HG03469 (cell line): ENCODE results near the gene PLPP3.
"Not testable (repeated sequence)": the region's sequence is repeated elsewhere in the genome, so short reads cannot be mapped to it uniquely, and the experiment has no call there.

Experiments used
- ATAC-seq: cut with Tn5 transposase; IDR thresholded peaks from one replicate; pipeline ENCODE4 v1.9.1; 2021; ENCODE audit warnings: mild to moderate bottlenecking, moderate library complexity, moderate number of reproducible peaks; ENCODE audit not compliant: unreplicated experiment

Gene PLPP3

DNA sequence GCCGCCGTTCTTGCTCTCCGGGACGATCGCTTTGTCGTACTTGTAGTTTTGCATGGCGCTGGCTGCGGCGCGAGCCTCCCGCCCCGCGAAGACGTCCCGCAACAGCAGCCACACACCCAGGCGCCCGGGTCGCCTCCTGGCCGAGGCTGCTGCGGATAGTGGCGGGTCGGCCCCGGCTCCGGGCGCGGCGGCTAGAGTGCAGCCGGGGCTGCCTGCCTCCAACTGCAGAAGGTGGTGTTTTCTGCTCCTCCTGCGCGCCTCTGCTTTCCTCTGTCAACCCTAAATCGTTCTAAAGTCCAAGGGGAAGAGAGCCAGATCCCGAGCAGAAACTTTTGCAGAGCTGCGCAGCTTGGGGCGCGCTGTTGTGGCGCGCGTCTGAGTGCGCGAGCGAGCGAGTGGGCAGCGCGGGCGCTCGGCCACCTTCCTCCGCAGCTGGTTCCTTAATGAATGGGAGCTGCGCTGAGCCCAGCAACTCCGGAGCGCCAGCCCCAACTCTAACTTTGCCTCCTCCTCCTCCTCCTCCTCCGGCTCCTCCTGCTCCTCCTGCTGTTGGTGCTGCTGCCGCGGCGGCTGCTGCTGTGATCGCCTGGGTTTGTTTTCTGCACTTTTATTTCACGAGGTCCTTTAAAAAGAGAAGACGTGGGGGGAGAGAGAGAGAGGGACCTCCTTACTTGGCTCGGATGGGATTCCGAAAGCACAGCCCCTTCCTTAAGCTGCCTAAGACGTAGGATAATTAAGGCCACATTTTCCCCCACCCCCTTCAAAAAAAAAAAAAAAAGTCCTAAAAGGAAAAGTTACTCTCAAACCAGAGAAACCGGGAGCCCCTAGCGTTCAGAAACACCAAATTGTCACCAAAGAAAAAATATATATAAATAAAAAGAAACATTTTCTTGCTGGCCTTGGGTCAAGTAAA is at the start of gene PLPP3:
Gene PLPP3, minus strand, starts transcription at position 601 of the 913 bp plus-strand sequence. Its CDS starts 547 bp downstream, at position 54.
- no peak for ATAC-seq

DNA sequence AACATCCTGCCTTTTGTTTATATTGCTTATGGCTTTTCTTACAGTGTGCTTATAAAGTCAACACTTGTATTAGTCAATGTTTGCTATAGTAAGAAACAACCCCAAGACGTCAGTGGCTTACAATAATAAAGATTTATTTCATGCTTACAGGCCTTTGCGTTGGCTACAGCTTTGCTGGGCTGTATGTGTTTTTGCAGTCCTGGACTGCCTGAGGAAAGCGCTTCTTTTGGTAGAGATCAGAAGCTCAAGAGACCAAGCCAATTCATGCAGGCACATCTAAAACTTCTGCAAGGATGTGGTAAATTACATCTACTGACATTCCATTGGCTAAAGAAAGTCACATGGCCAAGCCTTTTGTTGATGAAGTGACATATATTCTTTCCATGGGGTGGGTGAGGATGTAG is 48.3 kb upstream of the PLPP3 start:
- no peak for ATAC-seq

DNA sequence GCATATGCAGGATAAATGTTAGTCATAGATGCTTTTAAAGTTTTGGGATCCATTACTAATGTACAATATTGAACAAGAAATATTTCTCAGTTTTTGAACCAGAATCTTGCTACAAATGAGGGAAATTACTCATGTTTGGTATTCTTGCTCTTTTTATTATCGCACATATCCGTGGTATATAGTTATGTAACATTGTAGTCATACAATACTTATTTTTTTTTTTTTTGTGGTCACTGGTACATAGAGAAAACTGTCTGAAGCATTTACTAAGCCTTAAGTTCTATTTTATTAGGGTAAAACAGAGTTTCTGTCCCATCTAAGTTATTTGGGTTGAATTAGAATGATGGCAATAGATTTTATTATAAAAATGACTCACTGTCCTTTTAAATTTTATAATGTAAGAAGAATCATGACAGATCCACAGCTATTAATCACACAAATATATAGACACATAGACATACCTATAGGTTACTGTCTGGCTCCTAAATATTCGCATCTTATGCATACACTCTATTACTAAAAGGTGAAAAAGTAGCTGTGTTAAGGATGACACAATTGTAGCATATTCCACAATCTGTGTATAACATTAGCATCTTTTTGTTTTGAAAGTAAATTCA is 47.8 kb upstream of the PLPP3 start:
- no peak for ATAC-seq

DNA sequence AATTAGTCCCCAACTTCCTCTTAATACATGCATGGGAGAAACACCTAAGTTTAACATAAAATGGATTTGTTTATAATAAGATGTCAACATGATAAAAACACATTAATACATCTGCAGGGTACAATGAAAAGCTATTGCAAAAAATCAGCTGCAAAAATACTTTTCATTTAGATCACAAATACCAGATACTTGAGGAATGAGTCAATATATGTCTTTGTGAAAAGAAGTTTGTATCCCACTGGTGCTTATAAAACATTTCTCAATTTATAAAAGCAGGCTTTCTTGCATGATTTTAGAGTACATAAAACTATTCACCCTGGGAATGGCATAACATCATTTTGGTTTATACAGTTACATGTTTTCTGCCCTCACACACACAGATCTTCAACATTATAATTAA is 47.2 kb upstream of the PLPP3 start:
- no peak for ATAC-seq

DNA sequence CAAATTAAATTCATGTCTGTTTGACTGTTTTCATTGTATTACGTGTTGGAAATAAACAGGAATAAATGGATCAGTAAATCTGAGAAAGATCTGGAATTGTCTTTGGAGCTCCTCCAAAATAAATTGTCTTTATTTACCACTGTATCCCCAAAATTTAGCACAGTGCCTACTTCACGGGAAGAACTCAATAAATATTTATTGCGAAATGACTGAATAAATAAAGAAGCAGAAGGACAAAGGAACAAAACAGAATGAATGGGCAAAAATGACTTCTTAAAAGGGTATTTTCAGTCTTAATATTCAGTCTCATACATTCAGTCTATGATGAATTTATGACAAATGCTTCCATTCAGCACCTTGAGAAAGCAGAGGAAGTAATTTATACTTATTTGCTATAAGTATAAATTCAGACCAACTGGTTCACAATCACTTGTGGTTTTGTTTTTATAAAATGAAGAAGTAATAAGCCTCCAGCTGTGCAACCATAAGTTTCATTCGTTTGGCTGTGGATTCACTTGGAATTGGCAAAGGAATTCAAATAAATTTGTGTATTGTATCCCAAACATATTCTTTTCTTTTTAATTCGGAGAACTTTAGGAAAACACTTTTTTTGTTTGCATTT is 46.6 kb upstream of the PLPP3 start:
- no peak for ATAC-seq

DNA sequence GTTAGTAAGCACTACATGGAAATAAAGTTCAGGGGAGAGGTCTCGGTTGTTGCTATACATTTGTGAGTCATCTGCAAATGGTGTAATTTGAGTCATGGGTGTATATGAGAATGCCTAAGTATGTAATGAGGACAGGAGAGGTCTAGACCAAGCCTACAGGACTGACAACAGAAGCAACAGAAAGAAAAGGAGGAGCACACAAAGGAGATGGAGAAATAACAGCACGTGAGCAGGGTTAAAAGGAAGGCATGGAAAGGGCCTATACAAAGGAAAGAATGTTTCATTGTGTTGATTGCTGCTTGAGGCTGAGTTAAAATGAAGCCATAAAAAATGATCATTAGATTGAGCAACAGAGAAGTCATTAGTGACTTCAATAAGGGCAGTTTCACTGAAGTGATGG is 37.8 kb upstream of the PLPP3 start:
- no peak for ATAC-seq

DNA sequence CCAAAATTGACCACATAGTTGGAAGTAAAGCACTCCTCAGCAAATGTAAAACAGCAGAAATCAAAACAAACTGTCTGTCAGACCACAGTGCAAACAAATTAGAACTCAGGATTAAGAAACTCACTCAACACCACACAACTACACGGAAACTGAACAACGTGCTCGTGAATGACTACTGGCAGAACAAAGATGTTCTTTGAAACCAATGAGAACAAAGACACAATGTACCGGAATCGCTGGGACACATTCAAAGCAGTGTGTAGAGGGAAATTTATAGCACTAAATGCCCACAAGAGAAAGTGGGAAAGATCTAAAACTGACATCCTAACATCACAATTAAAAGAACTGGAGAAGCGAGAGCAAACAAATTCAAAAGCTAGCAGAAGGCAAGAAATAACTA is 31.4 kb upstream of the PLPP3 start:
- ATAC-seq = not testable (repeated sequence)

DNA sequence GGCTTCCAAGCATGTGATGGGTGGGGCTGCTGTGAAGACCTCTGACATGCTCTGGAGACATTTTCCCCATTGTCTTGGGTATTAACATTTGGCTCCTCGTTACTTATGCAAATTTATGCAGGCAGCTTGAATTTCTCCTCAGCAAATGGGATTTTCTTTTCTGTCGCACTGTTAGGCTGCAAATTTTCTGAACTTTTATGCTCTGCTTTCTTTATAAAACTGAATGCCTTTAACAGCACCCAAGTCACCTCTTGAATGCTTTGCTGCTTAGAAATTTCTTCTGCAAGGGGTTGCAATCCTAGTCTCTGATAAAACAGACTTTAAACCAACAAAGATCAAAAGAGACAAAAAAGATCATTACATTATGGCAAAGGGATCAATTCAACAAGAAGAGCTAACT is 30.7 kb upstream of the PLPP3 start:
- not testable (repeated sequence) for ATAC-seq

DNA sequence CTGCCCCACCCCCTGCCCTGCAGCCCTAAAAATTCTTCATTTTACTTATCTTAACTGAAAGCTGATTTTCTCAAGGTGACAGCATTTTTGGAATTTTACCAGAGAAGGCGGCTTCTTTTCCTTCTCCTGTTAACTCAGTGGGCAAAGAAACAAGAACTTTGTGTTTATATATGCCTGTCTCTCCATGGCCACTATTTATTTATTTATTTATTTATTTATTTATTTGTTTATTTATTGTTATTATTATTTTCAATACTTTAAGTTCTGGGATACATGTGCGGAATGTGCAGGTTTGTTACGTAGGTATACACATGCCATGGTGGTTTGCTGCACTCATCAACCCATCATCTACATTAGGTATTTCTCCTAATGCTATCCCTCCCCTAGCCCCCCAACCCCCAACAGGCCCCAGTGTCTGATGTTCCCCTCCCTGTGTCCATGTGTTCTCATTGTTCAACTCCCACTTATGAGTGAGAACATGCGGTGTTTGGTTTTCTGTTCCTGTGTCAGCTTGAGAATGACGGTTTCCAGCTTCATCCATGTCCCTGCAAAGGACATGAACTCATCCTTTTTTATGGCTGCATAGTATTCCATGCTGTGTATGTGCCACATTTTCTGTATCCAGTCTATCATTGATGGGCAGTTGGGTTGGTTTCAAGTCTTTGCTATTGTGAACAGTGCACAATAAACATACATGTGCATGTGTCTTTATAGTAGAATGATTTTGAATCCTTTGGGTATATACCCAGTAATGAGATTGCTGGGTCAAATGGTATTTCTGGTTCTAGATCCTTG is 16.2 kb upstream of the PLPP3 start:
- ATAC-seq = not testable (repeated sequence)

DNA sequence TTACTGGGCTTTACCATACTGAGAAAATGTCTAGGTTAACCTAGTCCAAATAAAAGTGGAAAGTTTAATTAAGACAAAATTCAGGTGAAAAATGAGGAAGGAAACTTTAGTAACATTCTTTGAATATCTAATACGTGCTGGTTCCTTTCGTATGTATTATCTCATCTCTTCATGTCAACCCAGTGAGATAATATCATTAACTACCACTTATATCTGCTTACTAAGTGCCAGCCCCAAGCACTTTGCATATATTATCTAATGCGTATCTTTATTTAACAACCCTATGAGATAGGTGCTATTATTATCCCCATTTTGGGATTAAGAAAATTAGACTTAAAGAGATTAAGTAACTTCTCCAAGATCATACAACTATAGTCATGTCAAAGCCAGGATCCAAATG is 12.5 kb upstream of the PLPP3 start:
- no peak for ATAC-seq

DNA sequence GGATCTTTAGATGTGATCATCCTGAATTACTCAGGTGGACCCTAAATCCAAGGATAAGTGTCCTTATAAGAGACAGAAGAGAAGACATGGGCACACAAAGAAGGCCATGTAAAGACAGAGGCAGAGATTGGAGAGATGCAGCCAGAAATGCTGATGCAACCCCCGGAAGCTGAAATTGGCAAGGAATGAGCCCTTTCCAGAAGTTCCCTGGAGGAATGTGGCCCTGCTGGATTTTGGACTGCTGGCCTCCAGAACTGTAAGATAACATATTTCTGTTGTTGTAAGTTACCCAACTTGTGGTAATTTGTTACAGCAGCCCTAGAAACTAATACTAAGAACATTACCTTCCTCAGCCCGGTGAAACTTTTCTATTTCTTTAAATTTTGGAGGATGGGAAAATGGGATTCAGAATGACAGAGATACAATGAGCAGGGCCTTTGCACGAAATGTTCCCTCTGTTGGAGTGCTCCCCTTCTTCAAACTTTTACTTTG is 11.2 kb upstream of the PLPP3 start:
- no peak for ATAC-seq

DNA sequence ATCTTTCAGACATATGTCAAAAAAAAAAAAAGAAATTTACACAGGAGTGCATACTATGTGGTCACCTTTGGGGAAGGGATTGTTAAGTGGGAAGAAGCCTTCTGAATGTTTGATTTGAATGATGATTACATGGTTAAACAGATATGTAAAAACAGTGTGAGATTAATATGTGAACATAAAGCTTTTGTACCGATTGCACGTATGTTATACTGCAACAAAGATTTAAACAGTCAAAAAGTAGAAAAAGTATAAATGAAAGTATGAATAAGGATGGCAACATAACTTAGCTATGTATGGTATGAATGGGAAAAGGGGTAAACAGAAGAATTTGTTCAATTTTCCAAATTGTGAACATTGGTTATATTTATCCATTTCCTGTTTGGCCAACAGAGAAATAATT is 10.0 kb upstream of the PLPP3 start:
- ATAC-seq = no peak

DNA sequence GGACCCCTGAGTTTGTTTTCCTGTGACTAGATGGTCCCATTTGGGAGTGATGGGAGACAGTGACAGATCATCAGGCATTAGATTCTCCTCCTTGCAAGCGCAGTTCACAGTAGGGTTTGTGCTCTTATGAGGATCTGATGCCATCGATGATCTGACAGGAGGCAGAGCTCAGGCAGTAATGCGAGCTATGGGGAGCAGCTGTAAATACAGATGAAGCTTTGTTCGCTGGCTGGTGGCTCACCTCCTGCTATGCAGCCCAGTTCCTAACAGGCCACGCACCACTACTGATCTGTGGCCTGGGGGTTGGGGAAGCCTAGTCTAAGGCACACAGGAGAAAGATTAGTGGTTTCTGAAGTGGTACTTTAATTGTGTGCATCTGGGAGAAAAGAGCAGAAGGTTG is 7.1 kb upstream of the PLPP3 start:
- ATAC-seq = no peak

DNA sequence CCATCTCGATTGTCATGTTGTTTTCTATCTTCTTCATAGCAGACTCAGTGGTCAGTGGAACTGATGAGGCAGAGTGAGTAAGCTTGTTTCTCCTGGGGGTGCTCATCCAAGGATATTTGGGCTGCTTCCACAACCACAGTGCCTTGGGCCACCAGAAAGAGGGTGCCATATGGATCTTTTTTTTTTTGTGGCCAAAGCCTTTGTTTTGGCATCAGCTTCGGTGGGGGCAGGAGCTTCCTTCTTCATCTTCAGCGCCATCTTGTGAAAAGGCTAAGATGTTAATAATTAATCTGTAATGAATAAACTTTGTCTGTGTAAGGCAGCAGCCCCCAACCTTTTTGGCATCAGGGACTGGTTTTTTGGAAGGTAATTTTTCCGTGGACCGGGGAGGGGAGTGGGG is 6.6 kb upstream of the PLPP3 start:
- no peak for ATAC-seq

DNA sequence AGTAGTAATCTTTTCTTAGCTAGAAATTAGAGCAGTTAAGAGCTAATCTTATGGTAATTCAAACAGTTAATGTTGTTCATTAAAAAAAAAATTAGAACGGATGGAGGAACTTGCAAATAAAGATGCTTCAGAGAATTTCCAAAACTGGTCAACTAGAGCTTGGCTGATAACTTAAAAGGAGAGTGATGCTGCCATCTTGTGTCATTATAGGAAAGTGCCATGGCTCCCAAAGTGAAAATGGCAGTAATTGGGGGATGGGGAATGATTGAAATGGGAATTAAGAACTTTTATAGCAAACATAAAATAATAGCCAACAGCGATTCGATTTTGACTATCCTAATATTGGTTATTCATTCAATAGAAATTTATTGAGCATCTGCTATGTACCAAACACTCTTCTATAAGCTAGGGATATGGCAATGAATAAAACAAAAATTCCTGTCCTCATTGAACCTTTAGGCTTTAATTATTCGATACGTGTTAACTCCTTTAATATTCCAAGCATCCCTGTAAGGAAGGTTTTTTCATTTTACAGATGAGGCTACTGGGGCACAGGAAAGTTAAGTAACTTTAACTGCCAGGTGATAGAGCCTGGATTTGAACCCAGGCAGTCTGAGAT is 5.7 kb upstream of the PLPP3 start:
- no peak for ATAC-seq

DNA sequence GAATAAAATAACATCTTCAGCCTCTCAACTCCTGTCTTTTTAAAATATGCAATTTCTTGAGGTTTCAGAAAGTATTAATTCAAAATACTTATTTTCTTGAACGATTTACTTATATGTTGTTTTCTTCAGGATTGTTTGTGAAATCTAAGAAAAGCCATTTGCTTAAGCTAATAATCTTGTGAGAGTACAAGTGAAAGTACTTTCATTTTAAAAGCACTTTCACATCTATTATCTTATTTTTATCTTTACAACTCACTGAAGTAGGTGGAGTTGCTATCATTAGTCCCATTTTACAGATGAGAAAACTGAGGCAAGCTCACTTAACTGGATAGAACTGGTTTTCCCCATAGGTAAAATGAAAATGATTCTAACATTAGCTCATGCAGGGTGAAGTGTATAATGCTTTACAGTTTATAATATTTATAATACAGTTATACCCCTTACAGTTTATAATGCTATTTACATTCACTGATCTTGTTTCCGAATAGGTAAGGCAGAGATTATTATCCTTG is 4.7 kb upstream of the PLPP3 start:
- no peak for ATAC-seq

DNA sequence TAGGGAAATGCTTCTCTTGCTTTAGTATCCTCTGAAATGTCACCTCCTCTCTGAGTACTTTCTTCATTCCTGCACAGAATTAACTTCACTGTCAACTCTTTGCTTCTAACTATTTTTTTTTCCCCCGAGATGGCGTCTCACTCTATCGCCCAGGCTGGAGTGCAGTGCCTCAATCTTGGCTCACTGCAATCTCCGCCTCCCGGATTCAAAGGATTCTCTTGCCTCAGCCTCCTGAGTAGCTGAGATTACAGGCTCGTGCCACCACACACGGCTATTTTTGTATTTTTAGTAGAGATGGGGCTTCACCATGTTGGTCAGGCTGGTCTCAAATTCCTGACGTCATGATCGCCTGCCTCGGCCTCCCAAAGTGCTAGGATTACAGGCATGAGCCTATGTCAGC is 1.4 kb upstream of the PLPP3 start:
- ATAC-seq = no peak

DNA sequence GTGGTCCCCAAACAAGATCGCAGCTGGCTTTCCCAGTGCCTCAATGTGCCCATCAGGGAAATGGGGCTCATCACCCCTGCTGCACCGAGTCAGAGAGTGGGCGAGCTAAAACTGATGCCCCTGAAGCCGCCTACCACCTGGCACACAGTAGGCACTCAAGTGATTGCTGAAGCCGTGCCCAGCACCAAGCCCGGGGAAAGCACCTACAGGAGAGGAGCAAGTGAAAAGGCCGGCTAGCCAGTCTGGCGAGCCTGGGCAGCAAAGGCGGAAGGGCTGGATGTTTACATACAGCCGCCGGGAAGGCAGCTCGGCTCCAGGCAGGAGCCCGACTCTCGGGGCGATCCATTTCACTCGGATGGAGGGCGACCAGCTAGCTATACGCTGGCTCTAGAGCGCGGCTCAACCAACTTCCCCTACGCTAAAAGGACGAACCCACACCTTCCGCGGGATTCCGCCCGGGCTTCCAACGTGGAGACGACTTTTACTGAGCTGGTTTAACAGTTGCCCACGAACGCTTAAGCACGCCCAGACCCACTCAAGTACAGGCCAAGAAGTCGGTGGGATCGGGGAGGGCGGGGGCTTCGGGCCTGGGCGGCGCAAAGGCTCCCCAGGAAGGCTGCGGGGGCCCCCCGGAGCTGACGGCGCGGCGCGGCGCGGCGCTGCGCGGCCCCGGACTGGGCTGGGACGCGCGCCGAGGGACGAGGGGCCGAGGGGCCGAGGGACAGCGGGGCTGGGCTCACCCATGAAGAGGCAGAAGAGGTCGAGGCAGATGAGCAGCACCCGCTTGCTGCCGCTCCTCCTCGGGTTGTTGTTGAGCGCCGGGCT is 1.0 kb downstream of the PLPP3 start:
- no peak for ATAC-seq

DNA sequence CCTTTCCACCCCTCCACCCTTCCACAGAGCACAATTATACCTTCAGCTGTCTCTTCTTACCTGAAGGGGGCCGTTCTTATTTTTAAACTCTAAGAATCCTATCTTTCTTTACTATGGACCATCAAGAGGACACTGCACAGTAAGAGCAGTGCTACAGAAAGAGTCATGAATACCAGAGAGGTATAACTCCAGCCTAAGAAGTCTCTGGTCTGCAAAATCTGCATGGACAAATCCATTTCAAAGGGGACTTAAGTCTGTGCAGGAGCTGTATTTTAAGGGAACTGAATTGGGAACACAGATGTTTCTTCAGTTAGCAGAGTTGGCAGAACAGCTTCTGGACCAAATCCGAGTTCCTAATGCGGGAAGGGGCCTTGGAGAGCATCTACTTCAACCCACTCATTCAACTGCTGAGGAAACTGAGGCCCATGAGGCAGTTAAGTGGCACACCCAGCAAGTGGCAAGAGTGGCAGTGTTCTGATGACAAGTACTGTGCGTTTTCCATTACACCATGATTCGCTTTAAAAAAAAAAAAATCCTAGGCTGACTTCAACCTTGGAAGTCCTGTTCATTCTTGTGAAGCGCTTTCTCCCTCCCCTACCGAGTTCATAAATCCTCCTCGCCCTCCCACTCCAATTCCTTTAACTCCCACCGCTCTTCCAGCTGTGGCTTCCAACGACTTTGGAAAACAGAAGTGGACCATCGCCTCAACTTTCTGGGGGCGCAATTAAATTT is 1.8 kb downstream of the PLPP3 start:
- no peak for ATAC-seq
